ENCODE results near the gene CDC14B.
"Not testable (repeated sequence)": the region's sequence is repeated elsewhere in the genome, so short reads cannot be mapped to it uniquely, and the experiment has no call there.

The CDC14B gene

GRCh38 chr9:96587338-96588315 lies 32.0 kb downstream of the CDC14B start:
- in situ Hi-C loops (cut with HindIII; ENCODE audit: low sequenced_read_pairs): no loop called here

GRCh38 chr9:96585426-96585825 lies 34.2 kb downstream of the CDC14B start:
- in situ Hi-C loops (cut with HindIII; ENCODE audit: low sequenced_read_pairs): no loop called here

- in situ Hi-C loops (cut with HindIII; ENCODE audit: low sequenced_read_pairs): not testable (repeated sequence)
Measured at GRCh38 chr9:96582199-96582598, 37.4 kb downstream of the CDC14B start.

DNA sequence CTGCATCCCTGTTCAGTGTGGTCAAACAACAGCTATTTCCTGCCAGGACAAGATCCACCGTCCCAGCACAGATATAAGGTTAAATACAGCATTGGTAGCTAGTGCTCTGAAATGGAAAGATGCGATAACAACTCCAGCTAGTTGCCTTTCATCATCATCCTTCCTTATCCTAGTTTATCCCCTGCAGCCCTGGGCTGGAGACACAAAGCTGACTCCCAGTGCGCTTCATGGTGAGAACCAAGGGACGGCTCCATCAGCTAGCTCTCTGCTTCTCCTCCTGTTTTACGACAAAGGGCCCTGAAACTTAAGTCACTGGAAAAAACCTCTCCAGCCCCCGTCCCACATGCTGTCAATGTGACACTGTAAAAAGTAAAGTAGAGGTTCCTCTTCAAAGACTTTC lies 37.9 kb downstream of the CDC14B start:
- in situ Hi-C loops (cut with HindIII; ENCODE audit: low sequenced_read_pairs): no loop called here

DNA sequence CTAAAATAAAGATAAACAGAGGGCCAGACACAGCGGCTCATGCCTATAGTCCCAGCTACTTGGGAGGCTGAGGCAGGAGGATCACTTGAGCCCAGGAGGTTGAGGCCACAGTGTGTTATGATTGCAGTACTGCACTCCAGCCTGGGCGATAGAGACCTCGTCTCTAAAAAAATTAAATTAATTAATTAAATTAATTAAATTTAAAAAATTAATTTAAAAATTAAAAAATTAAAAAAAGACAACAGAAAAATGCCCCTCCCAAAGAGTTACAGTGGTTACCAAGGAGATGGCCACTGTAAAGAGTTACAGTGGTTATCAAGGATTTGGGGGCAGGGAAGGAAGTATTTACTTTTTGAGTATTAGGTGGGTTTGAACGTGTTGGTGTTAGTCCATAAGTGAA lies 38.3 kb downstream of the CDC14B start:
- in situ Hi-C loops (cut with HindIII; ENCODE audit: low sequenced_read_pairs): no loop called here

DNA sequence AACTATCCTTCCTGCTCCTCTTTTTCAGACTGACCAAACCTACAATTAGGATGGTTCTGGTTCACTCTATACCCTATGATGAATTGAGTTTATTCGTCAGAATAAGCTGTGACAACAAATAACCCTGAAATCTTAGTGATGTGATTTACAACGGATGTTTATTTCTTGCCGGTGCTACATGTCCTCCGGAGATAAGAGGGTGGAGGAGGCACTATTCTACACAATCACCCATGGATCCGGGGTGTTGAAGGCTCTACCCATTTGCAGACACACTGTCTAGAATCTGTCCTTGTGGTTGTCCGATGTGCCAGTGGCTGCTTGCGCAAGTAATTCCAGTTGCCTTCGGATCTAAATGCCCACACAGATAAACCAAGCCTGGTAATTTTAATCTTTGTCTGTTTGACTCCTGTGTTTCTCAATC lies 44.7 kb downstream of the CDC14B start:
- in situ Hi-C loops (cut with HindIII; ENCODE audit: low sequenced_read_pairs): no loop called here

- in situ Hi-C loops (cut with HindIII; ENCODE audit: low sequenced_read_pairs): no loop called here
Measured at GRCh38 chr9:96574455-96574854, 45.2 kb downstream of the CDC14B start.

- in situ Hi-C loops (cut with HindIII; ENCODE audit: low sequenced_read_pairs): no loop called here
Measured at GRCh38 chr9:96567203-96567700, 52.4 kb downstream of the CDC14B start.

DNA sequence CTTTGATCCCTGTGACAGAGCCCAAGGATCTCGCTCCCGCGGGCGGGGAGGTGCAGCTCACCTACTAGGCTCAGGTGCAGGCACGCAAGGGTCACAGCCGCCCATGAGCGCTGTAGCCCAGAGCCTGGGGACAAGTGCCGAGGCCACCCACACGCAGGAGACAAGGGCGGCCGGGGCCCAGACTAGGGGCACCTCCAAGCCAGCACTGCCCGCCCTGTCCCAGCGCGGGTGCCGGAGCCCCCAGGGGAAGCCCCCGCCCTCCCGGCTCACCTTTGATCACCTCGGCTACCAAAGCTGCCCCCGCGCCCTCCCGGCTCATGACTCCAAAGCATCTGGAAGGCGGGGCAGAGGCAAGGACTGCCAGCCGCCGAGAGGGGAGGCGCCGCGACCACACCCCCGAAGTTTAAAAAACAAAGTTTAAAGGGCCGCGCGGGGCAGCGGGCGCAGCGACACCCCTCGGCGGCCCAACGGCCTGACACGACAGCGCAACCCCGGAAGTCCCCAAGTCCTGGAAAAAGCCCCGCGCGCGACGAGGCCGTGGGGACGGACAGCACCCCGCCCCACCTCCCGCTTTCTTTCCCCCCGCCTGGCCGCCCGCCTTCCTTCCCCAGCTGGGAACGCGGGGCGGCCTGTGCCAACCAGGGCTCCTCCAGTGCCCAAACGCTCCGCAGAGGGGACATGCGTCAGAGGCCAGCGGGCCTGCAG lies 53.0 kb downstream of the CDC14B start:
- in situ Hi-C loops (cut with HindIII; ENCODE audit: low sequenced_read_pairs): no loop called here

GRCh38 chr9:96565671-96566497 lies 53.8 kb downstream of the CDC14B start:
- in situ Hi-C loops (cut with HindIII; ENCODE audit: low sequenced_read_pairs): no loop called here

DNA sequence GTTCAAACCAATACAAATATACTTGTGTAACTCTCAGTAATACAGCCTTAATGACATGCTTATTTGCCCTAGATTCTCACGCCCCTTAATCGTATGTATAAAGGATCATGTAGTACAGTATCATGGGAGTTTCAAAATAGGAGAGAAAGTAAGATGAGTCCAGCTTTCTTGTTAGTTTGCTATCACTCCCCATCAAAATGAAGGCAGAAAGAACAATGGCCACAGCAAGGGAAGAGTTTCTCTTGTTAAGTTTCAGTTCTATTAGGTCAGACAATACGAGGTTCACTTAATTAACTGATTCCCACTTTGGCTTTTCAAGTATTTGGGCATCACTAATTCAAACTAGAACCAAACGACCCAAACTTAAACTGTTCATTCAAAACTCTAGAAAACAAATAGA lies 55.4 kb downstream of the CDC14B start:
- in situ Hi-C loops (cut with HindIII; ENCODE audit: low sequenced_read_pairs): no loop called here

DNA sequence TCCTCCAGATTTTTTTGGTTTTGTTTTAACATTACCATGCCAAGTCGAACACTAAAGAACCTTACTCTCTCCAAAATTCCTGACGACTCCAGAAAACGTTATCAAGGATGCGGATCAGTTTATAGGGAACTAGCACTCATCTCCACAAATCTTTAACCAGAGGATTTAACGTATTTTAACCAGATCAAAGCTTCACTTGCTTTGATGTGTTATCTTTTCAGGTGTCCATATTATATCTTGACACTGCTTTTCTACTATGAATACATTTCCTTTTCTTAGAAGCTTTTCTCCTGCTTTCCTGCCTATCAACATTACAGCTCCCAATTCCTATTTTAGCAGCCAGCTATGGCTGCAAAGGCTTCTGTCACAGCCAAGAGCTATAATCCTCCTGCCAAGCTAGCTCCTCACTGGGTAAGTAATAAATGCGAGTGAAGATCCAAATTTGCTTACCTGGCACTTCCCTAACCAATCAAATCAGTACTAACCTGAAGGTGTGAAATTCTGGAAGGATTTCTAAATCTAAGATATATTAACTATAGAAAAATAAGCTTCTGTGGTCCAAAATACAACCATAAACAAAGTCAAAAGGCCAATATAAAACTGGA lies 60.2 kb downstream of the CDC14B start:
- in situ Hi-C loops (cut with HindIII; ENCODE audit: low sequenced_read_pairs): no loop called here

- in situ Hi-C loops (cut with HindIII; ENCODE audit: low sequenced_read_pairs): no loop called here
Measured at GRCh38 chr9:96557921-96558320, 61.7 kb downstream of the CDC14B start.

GRCh38 chr9:96556701-96557461 lies 62.8 kb downstream of the CDC14B start:
- in situ Hi-C loops (cut with HindIII; ENCODE audit: low sequenced_read_pairs): no loop called here

DNA sequence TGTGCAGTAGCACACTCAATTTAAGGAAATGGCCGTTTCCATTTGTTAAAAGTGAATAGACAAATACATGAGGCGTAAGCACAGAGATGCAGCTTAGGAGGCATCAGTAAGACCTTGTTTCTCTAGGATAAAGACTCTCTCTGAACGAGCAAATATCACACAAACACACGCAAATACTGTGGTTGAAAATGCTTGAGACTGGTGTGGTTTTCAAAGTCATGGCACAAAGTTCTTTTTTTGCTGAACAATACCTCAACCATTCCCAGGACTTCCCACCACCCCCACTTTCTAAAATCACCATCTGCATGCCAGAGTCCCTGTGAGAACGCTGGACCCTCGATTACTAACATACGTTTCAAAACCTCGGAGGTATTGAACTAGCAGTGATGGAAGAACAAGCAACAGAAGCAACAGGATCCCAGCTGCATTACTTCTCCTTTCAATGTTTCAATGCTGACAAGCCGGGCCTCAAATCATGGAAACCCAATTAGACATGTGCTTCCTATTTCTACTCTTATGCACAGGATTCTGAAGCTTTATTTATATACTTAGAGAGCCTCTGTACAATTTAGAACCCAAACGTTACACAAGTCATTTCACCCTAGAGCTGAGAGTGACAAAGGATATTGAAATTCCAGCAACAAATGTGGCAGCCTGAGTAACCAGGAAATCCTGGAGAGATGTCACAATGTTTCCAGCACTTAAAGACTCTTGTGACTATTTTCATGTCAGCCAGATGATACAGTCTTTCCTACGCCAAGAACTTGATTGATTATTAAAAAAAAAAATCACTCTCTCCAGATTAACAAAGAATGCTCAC lies 63.9 kb downstream of the CDC14B start:
- in situ Hi-C loops (cut with HindIII; ENCODE audit: low sequenced_read_pairs): no loop called here

GRCh38 chr9:96554801-96555566 lies 64.7 kb downstream of the CDC14B start:
- in situ Hi-C loops (cut with HindIII; ENCODE audit: low sequenced_read_pairs): no loop called here

DNA sequence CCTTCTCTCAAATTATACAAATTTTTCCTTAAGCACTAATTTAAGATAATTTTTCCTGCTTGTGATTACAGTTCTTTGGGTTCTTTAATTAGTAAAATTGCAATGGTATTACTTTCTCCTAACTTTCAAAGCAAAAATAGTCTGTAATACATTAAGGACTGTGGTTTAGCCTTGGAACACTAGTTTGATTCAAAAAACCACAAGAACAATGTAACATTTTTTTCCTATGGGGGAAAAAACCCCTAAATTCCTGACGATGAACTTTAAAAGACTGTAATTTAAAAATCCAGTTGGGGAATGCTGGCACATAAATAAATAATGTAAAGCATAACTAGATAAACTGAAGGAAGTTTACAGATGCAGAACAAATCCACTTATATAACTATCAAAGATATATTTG lies 65.3 kb downstream of the CDC14B start:
- in situ Hi-C loops (cut with HindIII; ENCODE audit: low sequenced_read_pairs): no loop called here

GRCh38 chr9:96553070-96553469 lies 66.6 kb downstream of the CDC14B start:
- in situ Hi-C loops (cut with HindIII; ENCODE audit: low sequenced_read_pairs): no loop called here

Data from DLD1 (cell line).